ENCODE measurements around the gene SCLT1. TPM values are rescaled to one million over a fixed set of nuclear protein-coding genes. Genes with fewer than 3 reads are reported as not detected.

SCLT1 gene
- polyA plus RNA-seq, 1 of the 3 experiments (the other 2 are of a cell fraction): 2.2 TPM

- 0 out of 2 replicates have a peak, but pooled peaks cover 5% of the 10 kb centered on the region for H3K9me2 ChIP-seq
- no peak overlapping the region for H3K4me2 ChIP-seq
- ChIA-PET CTCF (interaction anchor here (0.7 kb wide), 1 partner anchor 18 kb away, joined by 3 read pairs; no protein-coding TSS in a partner anchor), POLR2A (interaction anchor here (0.7 kb wide), 1 partner anchor 219 kb away, joined by 3 read pairs; no protein-coding TSS in a partner anchor)
- no peak overlapping the region; a peak in 1 of 4 replicates for H3K27ac ChIP-seq (ENCODE audit: low read depth in 2 of 2, low read length in 1 of 2)
- H2AFZ ChIP-seq (ENCODE audit: low read depth): no peak overlapping the region
- no peak overlapping the region for H3K9ac ChIP-seq
- no peaks in the 10 kb centered on the region for H3K27me3 ChIP-seq (ENCODE audit: insufficient read depth)
- peaks cover 13% of the 10 kb centered on the region for H3K79me2 ChIP-seq (ENCODE audit: insufficient read depth)
- H3K9me3 ChIP-seq: peaks cover 17% of the 10 kb centered on the region
- DNase-seq: no peak
- TF ChIP-seq MEF2A (IDR thresholded peaks at IDR 0.05; ENCODE audit: borderline replicate concordance, low read depth) (no peak), RAD21 (IDR thresholded peaks at IDR 0.05; ENCODE audit: low read length) (no peak), CHD2 (IDR thresholded peaks at IDR 0.05; ENCODE audit: low read length, partially characterized antibody) (no peak), NRF1 (IDR thresholded peaks at IDR 0.05; ENCODE audit: low read depth, low read length) (no peak), POLR2AphosphoS5 (IDR thresholded peaks at IDR 0.05; ENCODE audit: low read depth, low read length) (no peak), RCOR1 (IDR thresholded peaks at IDR 0.05; ENCODE audit: low read length) (no peak), IRF3 (IDR thresholded peaks at IDR 0.05; ENCODE audit: low read depth, low read length) (no peak), CTCF (IDR thresholded peaks at IDR 0.05) (no peak), RXRA (IDR thresholded peaks at IDR 0.05; ENCODE audit: borderline replicate concordance, low read depth) (no peak), EZH2phosphoT487 (IDR thresholded peaks at IDR 0.05; ENCODE audit: borderline replicate concordance, low read depth) (no peak), TAF1 (IDR thresholded peaks at IDR 0.05; ENCODE audit: borderline replicate concordance, low read depth, low read length) (no peak), GABPA (IDR thresholded peaks at IDR 0.05; ENCODE audit: low read depth) (no peak), JUND (IDR thresholded peaks at IDR 0.05) (no peak), NFIC (IDR thresholded peaks at IDR 0.05; ENCODE audit: borderline replicate concordance) (no peak), MAX (IDR thresholded peaks at IDR 0.05; ENCODE audit: low read depth) (no peak)
- TF ChIP-seq, protein P1, sequence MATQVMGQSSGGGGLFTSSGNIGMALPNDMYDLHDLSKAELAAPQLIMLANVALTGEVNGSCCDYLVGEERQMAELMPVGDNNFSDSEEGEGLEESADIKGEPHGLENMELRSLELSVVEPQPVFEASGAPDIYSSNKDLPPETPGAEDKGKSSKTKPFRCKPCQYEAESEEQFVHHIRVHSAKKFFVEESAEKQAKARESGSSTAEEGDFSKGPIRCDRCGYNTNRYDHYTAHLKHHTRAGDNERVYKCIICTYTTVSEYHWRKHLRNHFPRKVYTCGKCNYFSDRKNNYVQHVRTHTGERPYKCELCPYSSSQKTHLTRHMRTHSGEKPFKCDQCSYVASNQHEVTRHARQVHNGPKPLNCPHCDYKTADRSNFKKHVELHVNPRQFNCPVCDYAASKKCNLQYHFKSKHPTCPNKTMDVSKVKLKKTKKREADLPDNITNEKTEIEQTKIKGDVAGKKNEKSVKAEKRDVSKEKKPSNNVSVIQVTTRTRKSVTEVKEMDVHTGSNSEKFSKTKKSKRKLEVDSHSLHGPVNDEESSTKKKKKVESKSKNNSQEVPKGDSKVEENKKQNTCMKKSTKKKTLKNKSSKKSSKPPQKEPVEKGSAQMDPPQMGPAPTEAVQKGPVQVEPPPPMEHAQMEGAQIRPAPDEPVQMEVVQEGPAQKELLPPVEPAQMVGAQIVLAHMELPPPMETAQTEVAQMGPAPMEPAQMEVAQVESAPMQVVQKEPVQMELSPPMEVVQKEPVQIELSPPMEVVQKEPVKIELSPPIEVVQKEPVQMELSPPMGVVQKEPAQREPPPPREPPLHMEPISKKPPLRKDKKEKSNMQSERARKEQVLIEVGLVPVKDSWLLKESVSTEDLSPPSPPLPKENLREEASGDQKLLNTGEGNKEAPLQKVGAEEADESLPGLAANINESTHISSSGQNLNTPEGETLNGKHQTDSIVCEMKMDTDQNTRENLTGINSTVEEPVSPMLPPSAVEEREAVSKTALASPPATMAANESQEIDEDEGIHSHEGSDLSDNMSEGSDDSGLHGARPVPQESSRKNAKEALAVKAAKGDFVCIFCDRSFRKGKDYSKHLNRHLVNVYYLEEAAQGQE (IDR thresholded peaks at IDR 0.05; ENCODE audit: low read depth, low read length): no peak
- H3K4me3 ChIP-seq (ENCODE audit: low read depth in 2 of 2, low read length in 1 of 2): no peak overlapping the region
- H3F3A ChIP-seq (replicated peaks; ENCODE audit: insufficient read depth): no peaks in the 10 kb centered on the region
- H4K20me1 ChIP-seq (ENCODE audit: insufficient read depth): no peaks in the 10 kb centered on the region
- H3K4me1 ChIP-seq (ENCODE audit: control insufficient read depth in 1 of 2, insufficient read depth in 2 of 2, low read depth in 1 of 2, low read length in 1 of 2): no peaks in the 10 kb centered on the region; a peak in 1 of 4 replicates
- H3K36me3 ChIP-seq (replicated peaks in 1 of 2; ENCODE audit: control insufficient read depth in 1 of 2, insufficient read depth in 2 of 2, low read length in 1 of 2): peaks cover 0 to 29% of the 10 kb centered on the region in 2 experiments
These were observed 28.6 kb downstream of the SCLT1 start for GRCh38 chr4:129064717-129065116.
